M059J (cell line): ENCODE measurements around the gene SLC12A5. TPM values are rescaled to one million over a fixed set of nuclear protein-coding genes. Genes with fewer than 3 reads are reported as not detected.

ENCODE experiments used
- DNase-seq: peaks from one replicate; pipeline ENCODE4 v3.0.0-alpha.2; 2012; ENCODE audit warnings: low read depth
- total RNA-seq: library from RNA; depleted of rRNA; stranded (reverse); fragments of >200 nt; shearing (Covaris generic); gene quantifications from 2 replicates; pipeline ENCODE4 v1.2.3, GENCODE V29; 2014

SLC12A5 gene
- total RNA-seq, 1 experiment from 2014 or later: 0.37 TPM

DNA sequence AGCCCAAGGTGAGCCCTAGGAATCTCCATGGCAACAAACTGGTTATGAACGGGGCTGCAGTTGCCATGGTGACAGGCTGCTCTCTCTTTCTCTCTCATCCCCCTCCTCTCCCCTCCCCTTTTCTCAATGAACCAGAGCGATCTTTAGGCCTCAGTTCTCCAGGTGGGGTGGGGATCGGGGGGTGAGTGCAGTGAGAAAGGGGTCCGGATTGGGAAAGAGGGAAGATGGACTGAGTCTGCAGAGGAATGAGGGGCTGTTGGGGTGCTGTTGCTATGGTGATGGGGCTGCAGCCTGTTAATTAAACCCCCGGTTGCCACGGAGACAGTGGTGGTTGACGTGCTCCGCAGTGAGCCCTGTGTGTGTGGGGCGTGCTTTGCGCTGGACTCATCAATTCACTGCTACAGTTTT lies 3.6 kb upstream of the SLC12A5 start:
- DNase-seq: no peak

DNA sequence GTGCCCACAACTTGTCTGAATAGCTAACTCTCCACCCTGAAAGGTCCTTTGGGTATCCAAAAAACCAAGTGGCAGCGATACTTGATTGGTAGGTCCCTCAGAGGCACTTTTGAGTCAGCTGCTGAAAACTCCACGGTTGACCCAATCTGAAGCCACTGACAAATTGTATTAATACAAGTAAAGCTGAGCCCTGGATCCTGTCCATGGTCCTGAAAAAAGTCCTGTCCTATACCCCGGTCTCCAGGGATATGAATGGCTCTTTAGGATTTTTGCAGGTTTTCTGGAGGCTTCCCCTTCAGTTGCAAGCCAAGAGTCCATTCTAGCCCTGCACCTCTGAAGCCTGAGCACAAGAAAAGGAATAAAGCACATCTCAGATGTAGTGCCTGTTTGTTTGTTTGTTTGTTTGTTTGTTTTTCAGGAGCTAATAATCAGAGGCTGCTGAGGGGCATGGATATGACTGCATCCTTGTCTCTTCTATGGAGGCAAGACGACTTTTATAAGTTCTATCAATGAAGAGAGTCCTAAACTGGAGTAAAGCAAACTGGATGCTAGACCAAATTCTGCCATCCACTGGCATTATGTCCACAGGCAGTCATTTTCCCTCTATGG lies 1.7 kb upstream of the SLC12A5 start:
- DNase-seq: peak; percentile 76

DNA sequence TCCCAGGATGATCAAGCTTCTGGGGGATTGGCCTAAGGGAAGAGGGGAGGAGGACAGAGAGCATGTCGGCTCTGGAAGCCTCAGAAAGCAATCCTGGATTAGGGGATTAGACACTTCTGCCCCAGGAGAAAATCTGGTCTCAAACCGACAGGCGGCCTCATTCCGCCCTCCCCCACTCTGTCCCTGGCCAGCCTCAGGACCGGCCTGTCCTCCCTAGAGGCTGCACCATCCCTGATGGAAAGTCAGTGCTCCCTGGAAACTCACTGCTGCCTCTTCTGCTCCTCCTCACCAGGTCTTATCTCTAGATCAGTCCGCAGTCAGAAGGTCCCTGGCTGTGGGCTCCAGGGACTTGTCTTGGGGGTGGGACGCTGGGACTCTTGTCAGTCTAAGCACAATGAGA lies 905 bp upstream of the SLC12A5 start:
- DNase-seq: no peak

DNA sequence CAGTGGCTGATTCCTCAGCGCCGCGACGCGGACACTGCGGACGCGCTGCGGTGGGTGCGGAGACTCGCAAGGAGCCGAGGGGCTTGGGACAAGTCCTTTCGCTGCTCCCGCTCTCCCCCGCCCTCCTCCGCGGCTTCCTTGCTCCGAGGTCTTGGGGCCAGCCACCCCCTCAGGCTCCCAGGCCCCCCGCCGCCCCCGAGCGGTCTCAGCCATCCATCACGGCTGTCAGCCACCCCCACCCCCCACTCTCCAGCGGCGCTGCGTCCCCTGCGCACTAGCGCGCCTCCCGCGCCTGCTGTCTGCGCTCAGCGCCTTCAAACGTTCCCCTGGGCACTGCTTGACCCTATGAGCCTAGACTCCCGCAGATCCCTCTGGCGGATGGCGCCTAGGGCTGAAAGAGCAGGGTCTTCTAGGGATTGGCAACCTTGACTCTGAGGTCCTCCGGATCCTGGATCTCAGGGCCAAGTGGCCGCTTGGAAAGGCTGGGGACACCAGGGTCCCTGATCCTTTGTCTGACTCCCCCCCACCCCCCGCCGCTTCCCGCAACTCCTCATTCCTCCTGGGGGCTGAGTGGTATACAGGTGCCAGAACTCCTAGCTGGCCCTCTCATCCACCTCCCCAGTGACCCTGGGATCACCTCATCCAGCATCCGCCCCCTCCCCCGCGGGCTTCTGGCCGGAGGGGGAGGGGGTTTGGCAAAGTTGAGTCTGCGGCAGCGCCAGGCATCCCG lies 1.4 kb downstream of the SLC12A5 start:
- no peak for DNase-seq

DNA sequence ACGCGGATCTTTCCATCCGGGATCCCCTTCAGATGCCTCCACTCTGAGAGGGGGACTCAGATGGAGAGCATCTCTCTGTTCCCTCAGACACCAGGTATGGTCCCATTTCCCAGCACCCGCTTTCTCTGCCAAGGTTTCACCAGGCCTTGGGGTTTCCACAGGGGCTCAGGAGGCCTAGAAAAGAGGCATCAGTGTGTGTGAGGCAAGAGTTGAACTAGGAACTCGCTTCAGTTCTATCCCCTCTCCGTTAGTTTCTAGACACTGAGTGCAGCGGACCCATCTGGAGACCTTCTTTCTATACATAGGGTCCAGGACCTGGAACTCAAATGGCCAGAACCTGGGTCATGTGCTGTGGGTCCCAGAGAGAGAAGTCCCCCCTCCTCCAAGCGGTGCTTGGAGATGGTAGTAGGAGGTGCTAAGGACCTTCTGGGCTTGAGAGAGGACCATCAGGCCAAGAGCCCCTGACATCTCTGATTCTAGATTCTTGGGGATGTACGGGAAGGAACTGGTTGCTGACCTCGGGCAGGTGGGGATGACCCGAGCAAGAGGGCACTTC lies 2.1 kb downstream of the SLC12A5 start:
- DNase-seq: no peak

DNA sequence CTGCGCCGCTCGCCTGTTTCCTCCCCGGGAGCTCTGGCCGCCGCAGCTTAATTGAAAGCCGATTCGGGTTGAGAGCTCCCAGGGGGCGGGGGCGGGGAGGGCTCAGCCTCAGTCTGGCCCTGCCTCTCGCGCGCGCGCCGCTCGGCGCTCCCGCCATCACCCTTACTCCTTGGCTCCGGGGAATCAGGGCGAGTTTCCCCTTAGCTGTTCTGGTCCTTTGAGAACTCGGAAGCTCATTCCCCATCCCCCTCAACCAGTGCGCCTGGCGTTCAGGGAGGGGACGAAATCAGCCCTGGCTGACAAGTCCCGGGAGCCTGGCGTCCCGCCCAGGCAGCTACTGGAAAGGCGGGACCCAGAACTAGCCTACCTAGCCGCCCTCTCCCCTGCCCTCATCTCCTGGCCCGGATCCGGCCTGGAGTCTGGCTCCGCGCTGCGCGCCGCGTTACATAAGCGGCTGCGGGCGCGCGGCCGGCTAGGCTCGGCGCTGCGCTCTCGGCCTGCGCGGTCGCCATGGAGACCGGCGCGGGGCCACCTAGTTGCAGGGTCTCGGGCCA lies 2.8 kb downstream of the SLC12A5 start:
- DNase-seq: peak; percentile 40

DNA sequence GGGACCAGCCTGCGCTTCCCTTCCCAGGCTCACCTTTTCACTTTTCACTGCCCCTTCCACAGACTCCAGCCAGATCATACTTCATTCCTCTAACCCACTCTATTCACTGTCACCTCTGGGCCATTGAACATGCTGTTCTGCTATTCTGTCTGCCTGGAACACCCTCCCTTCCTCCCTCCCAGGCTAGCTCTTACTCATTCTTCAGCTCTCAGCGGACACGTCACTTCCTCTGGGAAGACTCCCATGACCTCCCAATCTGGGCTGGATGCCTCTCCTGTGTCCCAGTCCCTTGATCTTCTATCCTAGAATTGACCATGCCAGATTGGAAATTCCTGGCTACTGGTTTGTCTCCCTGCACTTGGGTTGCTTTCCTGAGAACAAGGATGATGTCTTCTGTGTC lies 5.0 kb downstream of the SLC12A5 start:
- peak; percentile 47 for DNase-seq

DNA sequence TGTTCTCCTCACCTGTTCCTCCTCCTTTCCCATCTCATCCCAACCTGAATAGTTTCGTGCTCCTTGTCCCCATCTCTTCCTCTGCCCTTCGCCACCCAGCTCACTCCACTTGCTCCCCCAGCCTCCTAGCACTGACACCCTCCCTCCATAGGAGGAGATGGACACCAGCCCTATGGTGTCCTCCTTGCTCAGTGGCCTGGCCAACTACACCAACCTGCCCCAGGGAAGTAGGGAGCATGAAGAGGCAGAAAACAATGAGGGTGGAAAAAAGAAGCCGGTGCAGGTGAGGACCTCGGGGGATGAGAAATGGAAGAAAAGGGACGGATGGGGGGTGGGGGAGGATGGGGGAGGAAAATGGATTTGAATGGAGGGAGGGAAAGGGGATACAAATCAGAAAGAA lies 6.2 kb downstream of the SLC12A5 start:
- no peak for DNase-seq

DNA sequence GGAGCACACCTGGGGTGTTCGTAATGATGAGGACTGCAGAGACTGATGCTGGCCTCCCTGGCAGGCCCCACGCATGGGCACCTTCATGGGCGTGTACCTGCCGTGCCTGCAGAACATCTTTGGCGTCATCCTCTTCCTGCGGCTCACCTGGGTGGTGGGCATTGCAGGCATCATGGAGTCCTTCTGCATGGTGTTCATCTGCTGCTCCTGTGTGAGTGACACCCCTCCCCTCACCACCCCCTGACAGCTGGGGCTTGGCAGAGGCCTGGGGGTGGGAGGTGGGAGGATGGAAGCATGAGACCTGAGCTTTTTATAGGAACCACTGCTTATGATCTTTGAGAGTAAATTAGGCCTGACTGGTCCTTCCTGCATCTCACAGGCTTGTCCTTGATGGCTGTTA lies 6.7 kb downstream of the SLC12A5 start:
- no peak for DNase-seq

DNA sequence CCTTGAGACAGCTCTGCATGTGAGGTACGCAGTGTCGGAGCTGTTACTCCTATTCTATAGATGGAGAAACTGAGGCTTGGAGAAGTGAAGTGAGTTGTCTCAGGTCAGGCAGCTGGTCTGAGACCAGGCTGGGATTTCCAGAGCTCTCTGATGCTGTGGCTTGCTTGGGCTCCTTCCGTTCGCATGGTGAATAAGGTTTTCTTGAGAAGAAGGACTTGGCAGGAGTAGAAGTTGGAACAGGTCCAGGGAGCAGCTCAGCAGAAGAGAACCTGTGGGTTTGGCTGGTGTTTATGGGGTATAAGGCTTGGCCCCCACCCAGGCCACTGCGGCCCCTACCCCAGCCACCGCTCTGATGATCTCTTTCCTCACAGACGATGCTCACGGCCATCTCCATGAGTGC lies 7.4 kb downstream of the SLC12A5 start:
- DNase-seq: no peak

DNA sequence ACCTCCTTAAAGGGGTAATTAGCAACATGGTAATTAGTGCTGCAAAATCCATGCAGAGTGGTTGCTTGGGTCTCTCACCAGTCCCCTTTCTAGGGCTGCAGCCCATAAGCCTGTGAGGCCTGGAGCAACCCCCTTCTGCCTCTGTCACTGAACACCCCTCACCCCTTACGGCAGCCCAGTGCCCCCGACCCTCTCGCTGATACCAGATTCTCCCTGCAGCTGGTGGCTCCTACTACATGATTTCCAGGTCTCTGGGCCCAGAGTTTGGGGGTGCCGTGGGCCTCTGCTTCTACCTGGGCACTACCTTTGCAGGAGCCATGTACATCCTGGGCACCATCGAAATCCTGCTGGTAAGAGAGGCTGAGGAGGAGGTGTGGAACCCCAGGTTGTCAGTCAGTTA lies 8.0 kb downstream of the SLC12A5 start:
- no peak for DNase-seq

DNA sequence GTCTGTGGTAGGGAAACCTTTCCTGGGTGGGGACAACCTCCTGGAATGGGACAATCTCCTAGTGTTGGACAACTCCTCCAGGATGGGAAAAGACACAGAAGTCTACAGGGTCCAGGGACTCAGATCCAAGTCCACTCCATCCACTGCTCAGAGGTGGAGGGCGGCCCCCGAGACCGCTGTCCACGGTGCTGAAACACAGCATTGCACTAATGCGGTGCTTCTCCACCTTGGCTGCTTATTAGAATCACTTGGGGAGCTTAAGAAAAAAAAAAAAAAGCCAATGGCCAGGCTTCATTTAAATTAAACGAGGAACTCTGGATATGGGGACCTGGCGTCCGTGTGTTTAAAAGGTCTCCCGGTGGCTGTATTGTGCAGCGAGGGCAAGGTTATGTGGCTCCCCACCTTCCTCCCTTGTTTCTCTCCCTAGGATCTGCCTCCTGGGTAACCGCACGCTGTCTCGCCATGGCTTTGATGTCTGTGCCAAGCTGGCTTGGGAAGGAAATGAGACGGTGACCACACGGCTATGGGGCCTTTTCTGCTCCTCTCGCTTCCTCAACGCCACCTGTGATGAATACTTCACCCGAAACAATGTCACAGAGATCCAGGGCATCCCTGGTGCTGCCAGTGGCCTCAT lies 12.0 kb downstream of the SLC12A5 start:
- DNase-seq: peak; percentile 54

DNA sequence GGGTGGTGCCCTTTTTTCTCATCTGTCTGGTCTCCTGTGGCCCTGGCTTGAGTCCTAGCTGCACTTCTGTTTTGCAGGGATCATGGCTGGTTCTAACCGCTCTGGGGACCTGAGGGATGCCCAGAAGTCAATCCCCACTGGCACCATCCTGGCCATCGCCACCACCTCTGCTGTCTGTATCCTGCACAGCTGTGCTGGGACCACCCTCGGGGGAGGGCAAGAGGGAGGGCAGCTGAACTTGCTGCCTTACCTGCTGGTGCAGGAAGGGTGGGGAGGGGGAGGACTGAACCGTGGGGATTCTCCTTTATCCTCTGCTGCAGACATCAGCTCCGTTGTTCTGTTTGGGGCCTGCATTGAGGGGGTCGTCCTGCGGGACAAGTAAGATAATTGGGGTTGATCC lies 14.5 kb downstream of the SLC12A5 start:
- DNase-seq: no peak

DNA sequence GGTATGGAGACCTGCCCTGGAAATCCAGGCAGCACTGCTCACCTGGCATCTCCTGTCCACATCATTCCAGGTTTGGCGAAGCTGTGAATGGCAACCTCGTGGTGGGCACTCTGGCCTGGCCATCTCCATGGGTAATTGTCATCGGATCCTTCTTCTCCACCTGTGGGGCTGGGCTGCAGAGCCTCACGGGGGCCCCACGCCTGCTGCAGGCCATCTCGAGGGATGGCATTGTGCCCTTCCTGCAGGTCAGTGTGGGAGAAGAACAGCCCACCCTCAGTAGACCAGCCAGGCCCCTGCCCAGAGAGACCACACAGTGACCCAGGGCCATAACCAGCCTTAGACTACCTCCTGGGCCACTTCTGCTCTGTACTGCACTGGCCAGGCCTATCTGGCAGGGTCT lies 15.9 kb downstream of the SLC12A5 start:
- no peak for DNase-seq

DNA sequence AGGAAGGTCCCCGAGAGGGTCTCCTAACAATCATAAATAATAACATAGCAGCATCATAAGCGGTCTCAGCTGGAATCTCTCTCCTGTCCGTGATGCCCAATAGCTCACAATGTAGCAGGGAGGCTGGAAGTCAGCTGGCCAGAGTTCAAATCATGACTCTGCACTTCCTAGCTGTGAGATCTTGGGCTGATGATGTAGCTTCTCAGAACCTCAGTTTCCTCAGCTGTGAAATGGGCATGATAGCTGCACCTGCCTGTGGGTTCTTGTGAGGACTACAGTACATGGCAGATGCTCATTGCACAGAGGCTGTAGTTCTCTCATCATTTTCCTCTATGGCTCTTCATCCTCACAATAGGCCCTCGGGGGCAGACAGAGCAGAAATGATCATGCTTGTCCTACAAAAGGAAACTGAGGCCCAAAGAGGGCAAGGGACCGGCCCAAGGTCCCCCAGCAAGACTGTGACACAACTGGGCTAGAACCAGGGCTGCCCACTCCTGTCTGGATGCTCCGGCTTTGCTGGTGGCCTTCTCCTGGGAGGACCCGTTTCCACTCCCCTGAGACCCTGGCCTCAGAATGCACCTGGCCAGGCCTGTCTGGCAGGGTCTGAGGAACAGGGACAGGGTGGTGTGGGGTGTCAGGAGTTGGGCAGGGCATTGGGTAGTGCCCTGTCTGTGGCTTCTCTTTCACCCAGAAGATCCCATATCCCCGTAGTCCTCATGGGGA lies 17.7 kb downstream of the SLC12A5 start:
- DNase-seq: no peak

DNA sequence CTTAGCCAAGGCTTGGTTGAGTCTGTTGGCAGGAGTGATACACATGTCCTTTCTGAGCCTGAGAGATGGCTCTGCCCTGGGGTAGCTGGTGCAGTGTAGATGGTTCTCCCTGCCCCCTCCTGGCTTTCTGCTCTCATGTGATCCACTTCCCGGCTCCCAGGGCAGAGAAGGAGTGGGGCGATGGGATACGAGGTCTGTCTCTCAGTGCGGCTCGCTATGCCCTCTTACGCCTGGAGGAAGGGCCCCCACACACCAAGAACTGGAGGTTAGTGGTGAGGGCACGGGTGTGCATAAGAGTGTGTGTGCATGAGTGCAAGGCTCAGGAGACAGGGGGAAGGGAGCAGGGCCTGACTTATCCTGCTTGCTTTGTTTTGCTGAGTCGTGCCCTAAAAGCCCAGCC lies 18.8 kb downstream of the SLC12A5 start:
- DNase-seq: no peak

DNA sequence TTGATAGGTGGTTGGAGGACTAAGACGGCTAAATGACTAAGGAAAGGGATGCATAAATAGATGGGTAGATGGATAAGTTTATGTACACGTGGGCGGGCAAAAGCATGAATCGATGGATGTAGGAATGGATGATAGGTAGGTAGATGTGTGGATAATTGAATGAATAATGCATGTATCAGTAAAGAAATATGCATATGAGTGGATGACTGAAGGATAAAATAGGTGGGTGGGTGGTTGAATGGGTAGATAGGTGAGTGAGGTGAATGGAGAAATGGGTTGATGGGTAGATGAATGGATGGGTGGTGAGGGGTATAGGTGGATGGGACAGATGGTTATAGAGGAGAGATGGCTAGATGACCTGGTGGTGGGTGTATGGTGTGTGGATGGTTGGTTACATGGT lies 20.2 kb downstream of the SLC12A5 start:
- no peak for DNase-seq

DNA sequence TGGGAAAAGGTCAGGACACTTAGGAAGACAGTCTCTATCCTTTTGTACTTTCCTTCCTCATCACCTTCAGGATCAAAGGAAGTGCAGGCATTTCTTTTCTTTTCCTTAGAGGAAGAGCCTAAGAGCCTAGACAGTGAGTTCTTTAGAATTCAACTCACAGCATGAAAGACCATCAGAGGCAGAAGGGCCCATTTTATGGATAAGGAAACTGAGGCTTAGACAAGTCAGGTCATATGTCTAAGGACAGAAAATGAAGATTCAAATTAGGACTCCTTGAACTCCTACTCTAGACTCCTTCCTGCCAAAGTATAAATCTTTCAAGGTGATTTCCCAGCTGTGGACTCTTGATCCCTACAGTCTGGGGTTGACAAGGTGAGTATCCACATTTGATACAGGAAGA lies 20.8 kb downstream of the SLC12A5 start:
- no peak for DNase-seq

DNA sequence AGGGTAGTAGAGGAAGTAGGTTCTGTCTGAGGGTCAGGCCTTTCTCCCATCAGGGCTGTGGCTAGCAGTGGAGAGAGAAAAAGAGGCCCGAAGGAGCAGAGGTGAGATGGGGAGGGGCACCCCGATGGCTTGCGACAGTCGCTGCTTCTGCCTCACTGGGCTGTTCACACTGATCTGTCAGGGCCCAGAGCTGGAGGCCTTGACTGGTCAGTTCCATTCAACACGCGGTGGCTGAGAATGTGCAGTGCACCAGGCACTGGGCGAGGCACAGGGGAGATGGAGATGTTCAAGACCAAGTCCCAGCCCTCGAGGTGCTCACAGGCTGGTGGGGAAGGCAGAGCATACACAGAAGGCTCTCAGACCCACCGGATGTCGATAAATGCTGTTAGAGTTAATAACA lies 21.4 kb downstream of the SLC12A5 start:
- DNase-seq: no peak

DNA sequence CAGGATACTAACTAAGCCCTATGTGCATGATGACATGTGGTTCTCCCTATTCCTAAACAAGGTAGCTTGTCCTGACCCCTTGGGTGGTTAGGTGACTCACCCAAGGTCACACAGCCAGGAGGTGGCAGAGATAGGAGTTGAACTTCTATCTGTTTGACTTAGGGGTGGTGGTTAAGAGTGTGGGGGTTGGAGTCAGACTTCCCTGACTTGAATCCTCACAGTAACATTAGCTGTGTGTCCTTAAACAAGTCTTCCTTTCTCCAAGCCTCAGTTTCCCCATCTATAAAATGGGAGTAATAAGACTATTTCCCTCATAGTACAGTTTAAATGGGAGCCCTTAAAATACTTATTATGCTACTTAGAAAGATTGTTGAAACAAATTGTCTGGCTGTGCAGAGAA lies 21.9 kb downstream of the SLC12A5 start:
- DNase-seq: no peak

DNA sequence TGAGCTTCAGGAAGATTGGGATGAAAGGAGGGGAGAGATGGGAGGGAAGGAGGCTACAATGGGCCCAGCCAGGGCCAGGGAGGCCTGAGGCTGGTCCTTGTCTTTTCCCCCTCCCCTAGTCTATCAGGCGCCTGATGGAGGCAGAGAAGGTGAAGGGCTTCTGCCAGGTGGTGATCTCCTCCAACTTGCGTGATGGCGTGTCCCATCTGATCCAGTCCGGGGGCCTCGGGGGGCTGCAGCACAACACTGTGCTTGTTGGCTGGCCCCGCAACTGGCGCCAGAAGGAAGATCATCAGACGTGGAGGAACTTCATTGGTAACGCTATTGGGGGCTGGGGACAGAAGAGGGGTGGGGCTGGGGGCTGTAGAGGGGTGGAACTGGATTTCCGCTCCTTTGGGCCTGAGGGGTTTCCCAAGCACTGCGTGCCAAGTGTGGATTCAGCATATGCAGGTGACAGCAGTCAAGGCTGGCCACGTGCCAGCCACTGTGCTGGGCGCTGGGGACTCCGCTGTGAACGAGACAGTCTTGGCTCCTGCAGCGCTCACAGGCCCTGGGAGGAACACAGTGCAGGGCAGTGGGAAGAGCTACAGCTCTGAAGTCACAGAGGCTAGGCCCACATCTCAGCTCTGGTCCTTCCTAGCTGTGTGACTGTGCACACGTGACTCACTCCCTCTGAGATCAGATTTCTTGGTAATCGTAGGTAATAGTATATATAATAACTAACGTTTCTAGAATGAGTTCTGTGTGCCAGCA lies 22.7 kb downstream of the SLC12A5 start:
- DNase-seq: peak; percentile 57
